ENCODE data around the gene STT3A. TPM values are rescaled to one million over a fixed set of nuclear protein-coding genes. Genes with fewer than 3 reads are reported as not detected.

The STT3A gene
- total RNA-seq (2021) (86.1 and 113 TPM in 2 replicates), Bru-seq, nascent RNA (percentile 86 among the genes with signal in this experiment), BruChase-seq, experiment 1, labeled RNA remaining after a 2-hour chase (percentile 85 among the genes with signal in this experiment), BruChase-seq, experiment 2, labeled RNA remaining after a 6-hour chase (percentile 92 among the genes with signal in this experiment)
- long read RNA-seq, full-length matches to known transcripts: 76 of 103 reads
- long read RNA-seq, partial matches to known transcripts: 19 of 103 reads
- long read RNA-seq, other reads (novel, unspliced or antisense): 8 of 103 reads

- H3F3A ChIP-seq (ENCODE audit: insufficient read depth, low read depth): peaks cover 14% of the 10 kb centered on the region; the same call in 1 of the 2 replicates
- H3K27ac ChIP-seq: peak within 1 kb of the TSS; percentile 89
- H2AFZ ChIP-seq: peak within 1 kb of the TSS; percentile 89
- intact Hi-C loops (cut with micrococcal nuclease; ENCODE audit: unreplicated experiment): loop anchor here (1.0 to 5.0 kb wide), 4 partner anchors 23 to 845 kb away; partner anchors contain the start of genes CHEK1, EI24 and HYLS1
- H3K79me2 ChIP-seq (ENCODE audit: low read depth): peaks cover 53% of the 10 kb centered on the region
- peaks cover 5% of the 10 kb centered on the region; the same call in 1 of the 2 replicates for H4K20me1 ChIP-seq (ENCODE audit: insufficient read depth)
- ChIA-PET POLR2A (ENCODE audit: unreplicated experiment) (interaction anchor here (0.5 to 1.3 kb wide), 7 partner anchors 10 to 829 kb away, joined by 4 to 14 read pairs (median 6); partner anchors contain the start of genes EI24 and HYLS1), CTCF (no interaction called here)
- H3K4me2 ChIP-seq: peak within 1 kb of the TSS; percentile 96
- peaks cover 2% of the 10 kb centered on the region; the same call in 1 of the 2 replicates for H3K36me3 ChIP-seq (ENCODE audit: low read depth)
- TF ChIP-seq EZH2 (IDR thresholded peaks at IDR 0.05; ENCODE audit: low read depth): no peak
- TF ChIP-seq CTCF (conservative IDR thresholded peaks at IDR 0.05): no peak
- peaks cover 30% of the 10 kb centered on the region for H3K4me1 ChIP-seq (replicated peaks; ENCODE audit: insufficient read depth)
- no peaks in the 10 kb centered on the region for H3K27me3 ChIP-seq (ENCODE audit: insufficient read depth, low read depth)
- DNase-seq: peak; percentile 96 to 99
- no peaks in the 10 kb centered on the region for H3K9me2 ChIP-seq (ENCODE audit: insufficient read depth)
- peak within 1 kb of the TSS; percentile 80 for H3K4me3 ChIP-seq
- H3K9me3 ChIP-seq (ENCODE audit: insufficient read depth, low read depth): no peaks in the 10 kb centered on the region
- BruUV-seq (replicated peaks): no TSS peak
Observed at GRCh38 chr11:125592305-125593113, at the start of gene STT3A. TSS of gene STT3A (plus strand) at chr11:125592852. CDS start at chr11:125595916, 3,064 bp downstream.

- no peaks in the 10 kb centered on the region for H4K20me1 ChIP-seq (ENCODE audit: insufficient read depth)
- TF ChIP-seq CTCF (conservative IDR thresholded peaks at IDR 0.05): no peak
- no peak for TF ChIP-seq EZH2 (IDR thresholded peaks at IDR 0.05; ENCODE audit: low read depth)
- no peak overlapping the region for H3K4me2 ChIP-seq
- H3K9me2 ChIP-seq (ENCODE audit: insufficient read depth): no peaks in the 10 kb centered on the region
- no peaks in the 10 kb centered on the region for H3K36me3 ChIP-seq (ENCODE audit: low read depth)
- H3K4me1 ChIP-seq (replicated peaks; ENCODE audit: insufficient read depth): no peaks in the 10 kb centered on the region
- intact Hi-C loops (cut with micrococcal nuclease; ENCODE audit: unreplicated experiment): no loop called here
- H3K9me3 ChIP-seq (ENCODE audit: insufficient read depth, low read depth): peaks cover 4% of the 10 kb centered on the region; the same call in 1 of the 2 replicates
- H3K4me3 ChIP-seq: no peak overlapping the region
- H2AFZ ChIP-seq: no peak overlapping the region
- ChIA-PET CTCF (no interaction called here), POLR2A (ENCODE audit: unreplicated experiment) (no interaction called here)
- no peaks in the 10 kb centered on the region for H3F3A ChIP-seq (ENCODE audit: insufficient read depth, low read depth)
- H3K79me2 ChIP-seq (ENCODE audit: low read depth): no peaks in the 10 kb centered on the region
- H3K27me3 ChIP-seq (ENCODE audit: insufficient read depth, low read depth): peaks cover 3% of the 10 kb centered on the region; the same call in 1 of the 2 replicates
- H3K27ac ChIP-seq: no peak overlapping the region
- BruUV-seq (replicated peaks): no TSS peak
- no peak for DNase-seq
Observed at GRCh38 chr11:125550780-125551179, 41.9 kb upstream of the STT3A start.

- Histone ChIP-seq H3K4me2 (no peak overlapping the region), H3F3A (ENCODE audit: insufficient read depth, low read depth) (no peaks in the 10 kb centered on the region), H3K27me3 (ENCODE audit: insufficient read depth, low read depth) (peaks cover 3% of the 10 kb centered on the region; the same call in 1 of the 2 replicates), H3K79me2 (ENCODE audit: low read depth) (no peaks in the 10 kb centered on the region), H3K36me3 (ENCODE audit: low read depth) (no peaks in the 10 kb centered on the region), H3K4me1 (replicated peaks; ENCODE audit: insufficient read depth) (no peaks in the 10 kb centered on the region), H3K4me3 (no peak overlapping the region), H2AFZ (no peak overlapping the region), H3K27ac (no peak overlapping the region), H3K9me2 (ENCODE audit: insufficient read depth) (no peaks in the 10 kb centered on the region), H3K9me3 (ENCODE audit: insufficient read depth, low read depth) (peaks cover 4% of the 10 kb centered on the region; the same call in 1 of the 2 replicates), H4K20me1 (ENCODE audit: insufficient read depth) (no peaks in the 10 kb centered on the region)
- BruUV-seq (replicated peaks): no TSS peak
- intact Hi-C loops (cut with micrococcal nuclease; ENCODE audit: unreplicated experiment): no loop called here
- ChIA-PET POLR2A (ENCODE audit: unreplicated experiment) (no interaction called here), CTCF (no interaction called here)
- no peak for TF ChIP-seq CTCF (conservative IDR thresholded peaks at IDR 0.05)
- TF ChIP-seq EZH2 (IDR thresholded peaks at IDR 0.05; ENCODE audit: low read depth): no peak
- DNase-seq: no peak
Observed at GRCh38 chr11:125551835-125552342, 40.8 kb upstream of the STT3A start.
